ENCODE data around the gene VCL.

The VCL gene

GRCh38 chr10:74151879-74152722 is 154.2 kb downstream of the VCL start:
- DNase-seq (ENCODE audit: low read depth) = no peak

GRCh38 chr10:74153123-74153522 is 155.2 kb downstream of the VCL start:
- DNase-seq (ENCODE audit: low read depth) = no peak

GRCh38 chr10:74153676-74154075 is 155.8 kb downstream of the VCL start:
- no peak for DNase-seq (ENCODE audit: low read depth)

- no peak for DNase-seq (ENCODE audit: low read depth)
Measured at GRCh38 chr10:74156919-74157289, 159.0 kb downstream of the VCL start.

GRCh38 chr10:74160013-74160412 is 162.1 kb downstream of the VCL start:
- no peak for DNase-seq (ENCODE audit: low read depth)

DNA sequence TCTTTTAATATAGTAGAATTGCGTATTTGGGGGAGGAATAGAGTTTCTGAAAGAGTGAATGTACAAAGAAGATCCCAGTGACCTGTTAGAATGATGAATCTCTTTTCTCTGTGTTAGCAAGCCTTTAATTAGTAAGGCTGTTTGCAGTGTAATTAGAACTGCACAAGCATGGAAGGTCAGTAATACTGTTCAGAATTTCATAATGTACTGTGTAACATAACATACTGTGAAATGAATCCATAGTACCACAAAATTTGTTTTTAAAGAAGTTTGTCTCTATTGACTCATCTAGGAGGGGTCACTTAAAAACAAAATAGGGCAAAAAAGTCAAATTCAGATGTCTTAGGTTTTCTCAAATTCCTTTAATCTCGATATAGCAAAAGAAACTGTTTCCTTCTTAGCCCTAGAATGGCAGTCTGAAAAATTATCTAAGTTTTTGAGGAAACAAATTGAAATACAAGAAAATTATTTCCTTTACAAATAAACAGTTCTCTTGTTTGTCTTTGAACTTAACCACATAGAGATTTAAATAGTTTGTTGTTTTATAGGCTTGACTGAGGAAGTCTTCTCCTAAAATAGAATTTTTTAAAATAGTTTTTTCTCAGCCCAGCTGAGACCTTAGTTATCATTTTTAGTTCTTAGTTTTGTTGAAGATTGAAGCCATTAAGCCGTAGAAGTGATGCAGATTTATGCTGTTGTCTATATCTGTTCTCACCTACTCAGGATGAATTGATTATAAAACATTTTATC is 165.6 kb downstream of the VCL start:
- DNase-seq (ENCODE audit: low read depth) = no peak

DNA sequence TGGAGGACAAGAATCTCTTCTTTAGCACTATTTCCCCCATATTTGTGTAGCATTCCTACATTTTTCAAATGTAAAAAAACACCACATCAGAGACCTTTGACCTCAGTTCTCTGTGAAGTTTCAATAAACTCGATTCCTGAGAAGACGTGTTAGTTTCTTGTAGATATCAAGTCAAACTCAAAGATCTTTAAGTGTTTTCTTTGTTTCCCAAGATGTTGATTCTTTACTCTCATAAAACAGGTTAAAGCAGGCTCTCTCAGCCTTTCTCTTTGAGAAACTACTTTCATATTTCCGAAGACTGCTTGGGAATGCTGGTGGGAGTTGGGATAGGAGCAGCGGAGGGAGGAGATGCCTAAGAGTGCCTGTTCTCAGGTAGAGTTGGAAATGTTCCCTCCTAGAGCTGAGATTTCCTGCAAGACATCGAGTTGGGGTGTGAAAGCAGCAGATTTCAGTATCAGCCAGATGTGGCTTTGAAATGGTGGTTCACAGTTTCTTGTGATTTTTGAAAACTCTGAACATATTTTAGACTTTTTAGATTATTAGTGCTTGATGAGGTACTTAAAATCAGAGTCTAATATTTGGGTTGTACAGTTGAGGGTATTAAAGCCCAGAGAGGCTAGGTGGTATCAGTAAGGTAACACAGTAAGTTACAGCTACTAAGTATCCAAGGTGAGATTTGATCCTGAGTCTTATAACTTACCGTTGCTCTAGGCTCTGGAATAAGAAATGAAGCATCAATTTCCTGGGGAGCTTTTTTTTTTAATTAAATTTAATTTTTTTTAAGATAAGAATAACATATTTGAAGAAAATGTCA is 167.0 kb downstream of the VCL start:
- no peak for DNase-seq (ENCODE audit: low read depth)

DNA sequence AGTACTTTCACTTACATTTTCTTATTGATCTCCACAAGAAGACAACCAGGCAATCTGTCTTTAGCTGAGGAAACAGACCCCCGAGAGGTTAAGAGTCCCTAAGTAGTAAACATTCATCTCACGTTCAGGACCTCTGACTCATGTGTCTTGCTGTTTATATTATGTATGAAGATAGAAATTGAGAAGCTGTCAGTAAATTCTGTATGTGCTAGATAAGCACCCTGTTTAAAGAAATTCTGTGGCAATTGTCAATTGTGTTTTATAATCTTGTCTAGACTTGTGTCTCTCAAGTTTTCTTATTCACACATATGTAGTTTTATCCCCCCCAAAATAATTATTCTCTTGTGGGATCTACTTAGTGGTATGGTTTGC is 167.6 kb downstream of the VCL start:
- DNase-seq (ENCODE audit: low read depth) = no peak

- no peak for DNase-seq (ENCODE audit: low read depth)
Measured at GRCh38 chr10:74167443-74167842, 169.5 kb downstream of the VCL start.
